A673 (cell line): Measurements from ENCODE around the gene AVPR1B.

Experiments
- CTCF ChIP-seq: fragments of 300-800, 200-600 bp; sonication (generic); conservative IDR thresholded peaks from 2 replicates; pipeline ENCODE4 v1.5.1; 2017; ENCODE audit warnings: low read depth, mild to moderate bottlenecking, antibody characterized with exemption, low read length, moderate library complexity, mixed read lengths
- EZH2 ChIP-seq: fragments of 200-600 bp; sonication (generic); IDR thresholded peaks from 2 replicates; pipeline ENCODE4 v1.6.1; 2017; ENCODE audit warnings: borderline replicate concordance, low read depth, mild to moderate bottlenecking, mixed read lengths, antibody characterized with exemption, low read length; ENCODE audit not compliant: poor library complexity, severe bottlenecking

GRCh38 chr1:206127336-206127735, 10.1 kb upstream of the AVPR1B start:
- TF ChIP-seq CTCF, result no peak
- no peak for TF ChIP-seq EZH2
